HCT116 (cell line): Measurements from ENCODE around the gene MOCS1.

Source experiments
- JUND ChIP-seq: IDR thresholded peaks from 2 replicates; pipeline ENCODE4 v1.6.1; 2012
- SP1 ChIP-seq: IDR thresholded peaks from 2 replicates; pipeline ENCODE4 v1.6.1; 2012; ENCODE audit warnings: low read depth

DNA sequence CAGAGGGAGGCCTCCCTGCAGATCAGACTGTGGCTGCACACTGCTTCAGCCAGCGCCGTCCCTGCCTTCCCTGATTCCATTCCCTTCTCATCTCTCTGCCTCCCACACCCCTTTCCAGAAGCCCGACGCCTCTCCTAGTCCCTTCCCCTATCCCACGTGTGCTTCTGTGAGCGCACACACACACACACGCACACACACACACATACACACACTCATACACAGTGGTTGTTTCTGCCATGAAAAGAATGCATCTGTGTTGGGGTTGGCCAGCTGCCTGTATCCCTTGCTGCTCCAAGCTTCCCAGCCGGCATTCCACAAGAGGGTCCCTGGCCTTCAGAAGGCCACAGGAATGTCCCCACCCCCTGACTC, 51.7 kb downstream of the MOCS1 start:
- TF ChIP-seq SP1, result no peak
- TF ChIP-seq JUND, result no peak
